ENCODE results near the gene TK2.
"Not testable (repeated sequence)": the region's sequence is repeated elsewhere in the genome, so short reads cannot be mapped to it uniquely, and the experiment has no call there.

TK2 gene

GRCh38 chr16:66572356-66572755, 22.4 kb upstream of the TK2 start:
- no peak for DNase-seq

DNA sequence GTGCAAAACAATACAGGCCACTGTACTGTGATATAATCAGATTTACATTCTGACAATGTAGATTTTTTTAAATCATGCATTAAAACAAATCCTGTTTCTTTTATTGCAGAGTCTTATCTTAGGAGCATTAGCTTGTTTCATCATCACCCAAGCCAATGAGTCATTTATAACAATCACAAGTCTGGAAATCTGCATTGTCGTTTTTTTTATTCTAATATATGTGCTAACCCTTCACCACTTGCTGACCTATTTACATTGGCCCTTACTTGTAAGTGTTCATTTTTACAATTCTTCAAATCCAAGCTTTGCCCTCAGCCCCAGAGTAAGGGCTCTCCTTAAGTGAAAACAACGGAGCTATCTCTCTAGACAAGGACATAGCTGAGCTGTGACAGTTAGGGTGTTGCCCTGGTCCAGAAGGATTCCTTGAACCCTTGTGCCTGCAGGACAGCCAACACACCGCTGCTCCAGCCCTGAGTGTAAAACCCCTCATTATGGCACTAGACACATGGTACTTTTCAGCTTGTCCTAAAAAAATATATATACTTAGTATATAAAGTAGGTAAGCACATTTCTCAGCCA, 20.0 kb upstream of the TK2 start:
- peak; percentile 30 to 70 (median 66) for DNase-seq

GRCh38 chr16:66569131-66569530, 19.2 kb upstream of the TK2 start:
- no peak for DNase-seq

DNA sequence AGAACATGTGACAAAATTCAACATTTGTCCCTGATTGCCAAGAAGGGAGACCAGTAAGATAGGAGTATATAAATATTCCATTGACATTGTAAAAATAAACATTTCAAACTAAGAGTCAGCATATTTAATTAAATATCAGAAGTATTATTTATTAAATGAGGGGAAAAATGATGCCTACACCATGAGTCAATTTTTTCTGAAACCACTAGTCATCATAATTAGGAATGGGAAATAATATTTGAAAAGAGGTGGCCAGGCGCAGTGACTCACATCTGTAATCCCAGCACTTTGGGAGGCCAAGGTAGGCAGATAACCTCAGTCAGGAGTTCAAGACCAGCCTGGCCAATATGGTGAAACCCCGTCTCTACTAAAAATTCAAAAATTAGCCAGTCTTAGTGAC, 18.4 kb upstream of the TK2 start:
- DNase-seq, result no peak

DNA sequence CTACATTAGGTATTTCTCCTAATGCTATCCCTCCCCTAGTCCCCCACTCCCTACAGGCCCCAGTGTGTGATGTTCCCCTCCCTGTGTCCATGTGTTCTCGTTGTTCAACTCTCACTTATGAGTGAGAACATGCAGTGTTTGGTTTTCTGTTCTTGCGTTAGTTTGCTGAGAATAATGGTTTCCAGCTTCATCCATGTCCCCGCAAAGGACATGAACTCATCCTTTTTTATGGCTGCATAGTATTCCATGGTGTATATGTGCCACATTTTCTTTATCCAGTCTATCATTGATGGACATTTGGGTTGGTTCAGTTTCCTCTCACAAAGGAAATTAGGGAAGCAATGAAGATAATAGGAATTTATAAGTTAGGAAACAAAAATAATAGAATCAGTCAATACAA, 17.3 kb upstream of the TK2 start:
- DNase-seq, result not testable (repeated sequence)

DNA sequence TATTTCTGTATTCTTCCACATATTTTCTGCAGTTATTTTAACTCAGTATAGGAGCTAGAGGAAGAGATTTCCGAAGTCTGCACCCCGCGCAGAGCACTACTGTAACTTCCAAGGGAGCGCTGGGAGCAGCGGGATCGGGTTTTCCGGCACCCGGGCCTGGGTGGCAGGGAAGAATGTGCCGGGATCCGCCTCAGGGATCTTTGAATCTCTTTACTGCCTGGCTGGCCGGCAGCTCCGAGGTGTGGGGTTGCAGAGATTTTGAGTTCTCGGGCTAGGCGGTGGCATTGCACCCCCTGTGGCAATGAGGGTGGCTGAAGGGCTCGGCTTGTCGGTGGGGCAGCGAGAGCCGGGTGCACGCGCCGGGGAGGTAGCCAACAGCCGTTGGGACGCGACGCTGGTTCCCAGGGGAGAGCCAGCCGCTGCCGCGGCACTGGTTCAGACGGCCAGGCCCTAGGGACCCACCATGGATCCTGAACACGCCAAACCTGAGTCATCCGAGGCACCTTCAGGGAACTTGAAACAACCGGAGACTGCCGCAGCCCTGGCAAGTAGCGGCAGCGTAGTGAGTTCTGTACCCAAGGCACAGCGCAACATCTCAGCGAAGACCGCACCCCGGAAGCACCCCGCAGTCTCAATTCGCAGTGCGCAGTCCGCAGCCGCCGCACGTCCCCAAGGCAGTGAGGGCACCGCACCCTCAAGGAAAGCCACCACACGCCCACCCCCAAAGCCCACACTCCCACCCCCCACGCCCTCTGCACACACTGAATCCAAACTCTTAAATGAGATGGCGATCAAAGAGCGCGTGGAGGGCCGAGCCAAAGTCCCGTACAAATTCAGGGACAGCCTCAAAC, 16.4 kb upstream of the TK2 start, which contains the start of gene CMTM1:
CMTM1 (plus strand) TSS at position 389 of the 851 bp plus-strand sequence; CDS start at position 464, 75 bp downstream.
- no peak for DNase-seq

DNA sequence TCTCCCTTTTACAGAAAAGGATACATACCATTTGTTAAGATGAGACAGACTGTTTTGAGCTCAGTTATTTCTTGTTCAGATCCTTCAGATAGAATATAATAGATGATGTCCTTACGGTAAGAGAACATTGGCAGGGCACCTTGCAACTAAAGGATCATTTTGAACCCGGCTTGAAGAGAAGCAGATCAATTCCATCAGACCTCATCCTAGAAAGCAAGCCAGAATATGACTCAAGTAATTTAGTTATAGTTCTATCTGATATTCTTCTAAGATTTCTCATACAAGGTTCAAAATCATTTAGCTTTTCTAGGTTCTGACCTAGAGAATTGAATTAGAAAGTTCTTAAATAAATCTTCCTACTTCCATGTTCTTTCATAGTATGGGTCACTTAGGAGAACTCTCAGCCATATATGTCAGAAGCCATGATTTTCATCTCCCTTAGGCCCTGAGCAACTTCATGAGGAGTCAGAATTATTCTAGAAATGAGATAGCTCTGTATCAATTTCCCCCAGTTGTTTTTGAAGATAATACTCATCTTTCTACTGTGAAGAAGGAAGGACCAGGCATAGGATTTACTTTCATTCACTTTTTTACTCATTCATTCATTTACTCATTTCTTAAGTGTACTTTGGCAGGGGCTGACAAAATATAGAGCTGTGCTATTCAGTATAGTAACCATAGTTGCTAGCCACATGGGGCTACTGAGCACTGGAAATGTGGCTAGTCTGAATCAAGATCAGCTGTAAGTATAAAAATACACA, 13.8 kb upstream of the TK2 start:
- DNase-seq, result no peak

DNA sequence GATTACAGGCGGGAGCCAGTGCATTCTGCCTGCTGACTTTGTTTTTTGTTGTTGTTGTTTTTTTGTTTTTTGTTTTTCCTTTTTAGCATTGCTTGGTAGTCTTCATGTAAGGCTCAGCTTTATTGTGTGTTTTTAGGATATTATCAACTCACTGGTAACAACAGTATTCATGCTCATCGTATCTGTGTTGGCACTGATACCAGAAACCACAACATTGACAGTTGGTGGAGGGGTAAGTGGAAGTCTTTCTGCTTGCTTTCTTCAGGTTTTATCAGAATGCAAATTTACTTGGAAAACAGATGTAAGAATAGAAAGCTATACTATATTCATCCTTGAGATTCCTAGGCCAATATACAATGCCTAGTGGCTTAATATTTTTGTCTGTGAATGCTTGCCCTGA, 13.1 kb upstream of the TK2 start:
- DNase-seq, result no peak

DNA sequence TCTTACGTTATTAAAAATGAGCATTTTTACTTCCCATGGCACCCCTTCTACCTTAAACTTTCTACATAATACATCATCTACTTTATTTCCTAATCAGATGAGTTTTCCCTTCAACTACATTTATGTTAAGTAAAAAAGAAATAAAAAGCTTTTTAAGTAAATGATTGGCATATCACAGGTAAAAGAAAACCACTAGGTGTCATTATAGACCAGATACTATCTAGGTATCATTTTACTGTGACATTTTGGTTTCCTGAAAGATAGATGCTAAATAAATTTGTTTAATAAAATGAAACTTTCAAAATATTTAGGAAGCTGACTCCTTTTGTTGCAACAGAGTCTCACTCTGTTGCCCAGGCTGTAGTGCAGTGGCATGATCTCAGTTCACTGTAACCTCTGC, 12.5 kb upstream of the TK2 start:
- peak in 1 of 3 donors; percentile 41 for DNase-seq

GRCh38 chr16:66561381-66562080, 11.6 kb upstream of the TK2 start:
- no peak for DNase-seq

- no peak for DNase-seq
These were observed 10.2 kb upstream of the TK2 start for GRCh38 chr16:66560107-66560506.

- DNase-seq, result no peak
These were observed 4.6 kb upstream of the TK2 start for GRCh38 chr16:66554495-66554894.

- DNase-seq, result no peak
These were observed 4.1 kb upstream of the TK2 start for GRCh38 chr16:66554021-66554420.

GRCh38 chr16:66553223-66553622, 3.3 kb upstream of the TK2 start:
- peak in 2 of 3 donors; percentile 17 to 46 for DNase-seq

DNA sequence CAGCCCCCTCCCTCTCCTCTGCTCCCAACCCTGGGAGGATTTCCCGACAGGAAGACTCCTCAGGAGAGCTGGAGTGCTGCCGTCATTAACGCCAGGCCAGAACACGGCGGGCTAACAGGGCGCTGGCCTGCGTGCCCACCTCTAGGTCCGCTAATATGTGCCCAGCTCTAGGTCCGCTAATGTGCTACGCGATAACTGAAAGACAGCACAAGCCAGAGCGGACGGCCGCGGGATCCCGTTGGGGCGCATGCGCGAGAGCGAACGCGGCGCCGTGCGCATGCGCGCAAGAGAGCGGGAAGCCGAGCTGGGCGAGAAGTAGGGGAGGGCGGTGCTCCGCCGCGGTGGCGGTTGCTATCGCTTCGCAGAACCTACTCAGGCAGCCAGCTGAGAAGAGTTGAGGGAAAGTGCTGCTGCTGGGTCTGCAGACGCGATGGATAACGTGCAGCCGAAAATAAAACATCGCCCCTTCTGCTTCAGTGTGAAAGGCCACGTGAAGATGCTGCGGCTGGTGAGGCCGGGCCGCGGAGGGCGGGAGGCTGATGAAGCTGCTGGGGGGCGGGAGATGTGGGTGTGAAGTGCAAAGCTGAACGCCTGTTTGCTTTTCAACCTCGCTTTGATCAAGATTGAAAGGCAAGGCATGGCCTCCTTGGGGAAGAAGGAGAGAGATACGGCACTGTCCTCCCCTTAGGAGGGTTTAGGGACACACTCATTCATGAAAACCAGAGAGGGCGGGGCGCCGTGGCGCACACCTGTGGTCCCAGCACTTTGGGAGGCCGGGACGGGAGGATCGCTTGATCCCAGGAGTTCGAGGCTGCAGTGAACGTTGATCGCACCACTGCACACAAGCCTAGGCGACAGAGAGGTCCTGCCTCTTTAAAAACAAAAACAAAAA, 2.6 kb upstream of the TK2 start, which contains the start of gene CKLF:
CKLF (plus strand) TSS at position 291 of the 892 bp plus-strand sequence; CDS start at position 431, 140 bp downstream.
- DNase-seq, result peak; percentile 94 to 97 (median 96)

- DNase-seq, result no peak
These were observed 1.9 kb upstream of the TK2 start for GRCh38 chr16:66551788-66552285.

DNA sequence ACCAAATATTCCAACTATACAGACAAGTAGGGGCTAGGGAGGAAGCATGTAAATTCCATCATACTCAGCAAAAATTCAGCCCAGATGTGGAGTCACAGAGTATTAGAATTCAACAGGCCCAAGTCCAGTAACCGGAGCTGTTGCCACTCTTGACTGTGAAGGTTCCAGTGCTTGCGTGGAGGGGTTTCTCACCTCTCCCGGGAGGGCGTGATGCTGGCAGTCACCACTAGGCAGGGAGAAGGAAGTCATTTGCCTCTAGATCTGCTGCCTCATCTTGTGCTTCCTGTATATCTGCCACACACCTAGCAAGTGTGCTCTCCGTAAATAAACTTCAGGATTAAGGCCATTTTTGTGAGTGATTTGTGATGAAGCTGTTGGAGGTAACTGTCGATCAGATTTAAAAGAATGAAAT, 1.4 kb upstream of the TK2 start:
- DNase-seq, result peak; percentile 61 to 73 (median 71)

DNA sequence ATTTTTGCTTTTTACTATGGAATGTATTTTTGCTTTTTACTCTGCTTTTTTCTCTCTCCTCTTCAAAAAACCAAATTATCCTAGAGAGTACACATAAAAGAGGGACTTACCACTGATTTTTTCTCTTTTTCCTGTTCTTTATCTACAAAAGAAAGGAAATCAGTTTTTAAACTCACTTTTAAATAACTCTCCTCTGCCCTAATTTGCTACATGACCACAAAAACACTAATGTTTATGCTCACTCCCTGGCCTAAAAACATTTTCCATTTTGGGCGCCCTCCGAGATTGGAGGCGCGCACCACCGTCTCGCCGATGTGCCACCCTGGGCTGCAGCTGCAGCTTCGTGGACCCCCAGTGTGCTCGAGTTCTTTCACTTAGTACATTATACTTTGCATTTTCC, 1.1 kb downstream of the TK2 start:
- DNase-seq, result no peak

DNA sequence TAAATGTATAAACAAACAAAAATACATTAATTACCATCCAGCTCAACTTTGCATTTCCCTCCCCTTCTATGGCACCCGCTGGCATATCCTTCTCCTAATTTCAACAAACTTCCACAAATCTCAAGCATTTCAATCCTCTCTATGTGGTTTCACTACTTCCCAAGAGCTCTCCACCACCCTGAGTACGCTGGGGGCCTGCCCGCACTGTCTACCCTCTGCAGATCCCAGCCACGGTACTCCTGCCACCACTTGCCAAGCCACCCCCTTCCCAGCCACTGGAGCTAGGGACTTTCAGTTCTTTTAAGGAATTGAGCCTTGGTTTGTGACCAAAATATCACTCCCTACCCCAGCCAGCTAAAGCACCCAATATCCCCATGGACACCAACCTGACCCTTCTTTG, 1.9 kb downstream of the TK2 start:
- DNase-seq, result no peak

GRCh38 chr16:66547101-66547989, 2.6 kb downstream of the TK2 start:
- no peak for DNase-seq
